CD4-positive, alpha-beta T cell treated with Interleukin-17A for 1 hour (primary cell): ENCODE data around the gene GCHFR.

Experiments used
- DNase-seq: peaks from one replicate; pipeline ENCODE4 v3.0.0-alpha.2; 2020

GCHFR gene

GRCh38 chr15:40815042-40815698, 51.3 kb downstream of the GCHFR start:
- no peak for DNase-seq
